Right cardiac atrium (tissue), 5 donors: ENCODE data around the gene JDP2. TPM values are rescaled to one million over a fixed set of nuclear protein-coding genes. Genes with fewer than 3 reads are reported as not detected.
A peak's percentile ranks its signal among the peaks of the same experiment; 100 is the strongest.

Experiments used
- ATAC-seq, 2 donors: fragments of 200-7000 bp; cut with Tn5 transposase; one replicate each; pipeline versions ENCODE4 v1.8.0 to v1.9.1; 2020; ENCODE audit warnings: moderate library complexity in 2 of 2, mild to moderate bottlenecking in 1 of 2
- DNase-seq, 3 donors: peaks; one replicate each; pipeline ENCODE4 v3.0.0-alpha.2; 2020
- H3K27ac ChIP-seq: one replicate; pipeline ENCODE4 v1.5.1; 2013; ENCODE audit warnings: mild to moderate bottlenecking, low read length, control low read depth, moderate library complexity
- H3K27me3 ChIP-seq: one replicate; pipeline ENCODE4 v1.6.1; 2013; ENCODE audit not compliant: control insufficient read depth, insufficient read depth
- H3K4me1 ChIP-seq: one replicate; pipeline ENCODE4 v1.6.1; 2013; ENCODE audit warnings: low read length; ENCODE audit not compliant: control insufficient read depth, insufficient read depth
- H3K4me3 ChIP-seq: one replicate; pipeline ENCODE4 v1.5.1; 2013; ENCODE audit warnings: low read length, control low read depth
- H3K9me3 ChIP-seq: one replicate; pipeline ENCODE4 v1.6.1; 2013; ENCODE audit warnings: low read length; ENCODE audit not compliant: control insufficient read depth
- WGBS: extraction: QIAGEN DNeasy Blood & Tissue Kit; methylation state at CpG from one replicate; pipeline ENCODE4 v1.1.7; 2013; 5-methylcytosine and 5-hydroxymethylcytosine counted together
- intact Hi-C, 4 donors: fragments of 100-400 bp; cut with DNase I; formaldehyde crosslinking; loops; one replicate each; pipeline versions ENCODE4 v1.11.0 to v1.14.0; 2022 to 2023
- polyA plus RNA-seq: library from polyadenylated mRNA; stranded (reverse); fragments of 200-250 nt; gene quantifications from one replicate; pipeline ENCODE4 v1.2.3, GENCODE V29; 2013
- total RNA-seq, 4 donors: library from RNA; stranded (reverse); fragmentation: NEBNext Ultra II Directional; extraction: Animal tissue kit (Norgen Biotek cat#: 25700); gene quantifications; one replicate each; pipeline ENCODE4 v1.2.1, GENCODE V29; 2021
- donor health status: healthy with polysubstance abuse.
- donor health status: DM: no; HTN: yes; CAD: no.
- donor health status: DM: no; HTN: no; CAD: no.
- donor health status: DM: no; HTN: yes; CAD: no; lungs with severe emphysema.
- donor health status: DM: yes; HTN: yes; CAD: no.

Gene JDP2
- total and polyA plus RNA-seq, 5 donors: 28.3 to 42.2 (median 39.2) TPM

DNA sequence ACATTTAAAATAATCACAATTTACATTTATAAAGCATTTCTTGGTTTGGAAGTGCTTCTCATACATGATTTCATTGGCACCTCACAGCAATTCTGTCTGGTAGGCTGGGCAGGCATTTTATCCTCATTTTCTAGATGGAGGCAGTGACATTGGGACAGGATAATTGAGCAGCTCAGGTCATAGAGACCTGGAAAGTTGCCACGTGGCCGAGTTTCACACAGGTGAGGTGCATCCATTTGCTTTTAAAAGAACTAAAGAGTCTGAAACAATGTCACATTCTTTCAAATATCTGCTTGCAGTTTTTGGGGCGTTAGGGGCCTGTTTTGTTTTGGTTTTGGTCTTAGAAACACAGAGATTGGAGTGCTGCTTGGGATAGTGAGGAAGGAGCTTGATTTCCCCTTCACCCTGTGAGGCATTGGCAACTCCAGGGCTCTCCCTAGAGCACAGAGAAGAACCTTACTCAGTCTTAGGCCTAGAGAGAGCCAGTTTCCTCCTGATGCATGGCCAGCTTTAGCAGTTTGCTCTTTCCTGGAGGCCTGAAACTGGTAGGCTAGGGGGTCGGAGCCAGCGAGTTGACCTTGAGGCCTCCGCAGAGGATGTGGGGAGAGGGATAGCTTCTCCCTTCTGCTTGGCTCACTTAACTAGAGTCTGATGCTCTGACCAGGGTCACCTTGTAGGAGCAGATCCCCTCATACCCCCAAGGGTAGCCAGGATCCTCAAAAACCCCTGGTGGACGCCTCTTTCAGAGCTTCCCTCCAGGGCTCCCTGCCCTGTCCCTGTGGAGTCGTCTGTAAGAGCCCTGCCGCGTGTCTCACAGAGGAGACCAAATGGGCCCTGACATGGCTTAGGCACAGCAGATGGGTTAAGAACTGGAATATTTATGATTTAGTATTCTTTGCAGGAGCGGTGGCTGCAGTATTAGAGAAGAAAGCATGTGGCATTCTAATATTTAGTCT lies 34.9 kb upstream of the JDP2 start:
- Histone ChIP-seq H3K27ac (no peak overlapping the region), H3K4me3 (no peak overlapping the region), H3K27me3 (no peaks in the 10 kb centered on the region), H3K4me1 (no peaks in the 10 kb centered on the region), H3K9me3 (no peaks in the 10 kb centered on the region)
- no peak for DNase-seq
- WGBS: 84% methylated on average over 11 of the region's 11 CpGs
- intact Hi-C loops: no loop called here
- no peak for ATAC-seq

DNA sequence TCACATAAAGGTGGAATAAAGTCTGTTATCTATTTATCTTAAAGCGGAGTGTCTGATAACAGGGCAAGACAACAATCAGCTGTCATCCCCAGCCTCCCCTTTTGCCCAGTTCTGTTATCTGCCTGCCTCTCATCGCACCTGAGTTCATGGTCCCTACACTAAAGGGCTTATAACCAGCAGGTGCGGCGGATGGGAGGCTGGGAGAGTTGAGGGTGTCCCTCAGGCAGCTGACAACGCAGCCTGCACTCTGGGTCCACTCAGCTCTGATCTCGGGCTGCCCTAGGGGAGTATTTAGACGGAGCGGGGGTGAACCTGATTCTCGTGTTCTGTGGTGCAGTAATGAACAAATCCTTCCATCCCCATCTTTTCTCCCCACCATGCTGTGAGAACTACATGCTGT lies 34.0 kb upstream of the JDP2 start:
- intact Hi-C loops: no loop called here
- WGBS: 91% methylated on average over 9 of the region's 9 CpGs
- H3K9me3 ChIP-seq: no peaks in the 10 kb centered on the region
- no peak overlapping the region for H3K27ac ChIP-seq
- ATAC-seq (no peak), DNase-seq (no peak)
- H3K27me3 ChIP-seq: no peaks in the 10 kb centered on the region
- no peaks in the 10 kb centered on the region for H3K4me1 ChIP-seq
- no peak overlapping the region for H3K4me3 ChIP-seq

DNA sequence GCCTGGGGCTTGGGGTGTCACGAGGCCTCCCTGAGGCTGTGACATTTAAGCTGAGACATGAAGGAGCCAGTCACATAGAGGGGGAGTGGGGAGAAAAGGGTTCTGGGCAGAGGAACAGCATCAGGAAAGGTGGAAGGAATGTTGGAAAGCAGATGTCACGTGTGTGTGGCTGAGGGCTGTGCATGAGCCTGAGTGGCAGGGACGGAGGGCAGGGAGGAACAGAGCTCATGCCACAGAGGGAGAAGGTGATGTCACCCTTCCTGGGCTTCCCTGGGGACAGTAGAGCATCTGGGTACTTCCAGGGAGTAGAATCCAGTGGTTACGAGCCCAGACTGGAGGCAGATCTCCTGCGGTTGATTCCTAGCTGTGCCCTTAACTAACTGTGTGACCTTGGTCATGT lies 32.0 kb upstream of the JDP2 start:
- peaks cover 8% of the 10 kb centered on the region for H3K4me1 ChIP-seq
- DNase-seq (no peak), ATAC-seq (no peak)
- intact Hi-C loops: no loop called here
- H3K9me3 ChIP-seq: no peaks in the 10 kb centered on the region
- H3K27ac ChIP-seq: no peak overlapping the region
- no peaks in the 10 kb centered on the region for H3K27me3 ChIP-seq
- 79% methylated on average over 5 of the region's 5 CpGs for WGBS
- H3K4me3 ChIP-seq: no peak overlapping the region

DNA sequence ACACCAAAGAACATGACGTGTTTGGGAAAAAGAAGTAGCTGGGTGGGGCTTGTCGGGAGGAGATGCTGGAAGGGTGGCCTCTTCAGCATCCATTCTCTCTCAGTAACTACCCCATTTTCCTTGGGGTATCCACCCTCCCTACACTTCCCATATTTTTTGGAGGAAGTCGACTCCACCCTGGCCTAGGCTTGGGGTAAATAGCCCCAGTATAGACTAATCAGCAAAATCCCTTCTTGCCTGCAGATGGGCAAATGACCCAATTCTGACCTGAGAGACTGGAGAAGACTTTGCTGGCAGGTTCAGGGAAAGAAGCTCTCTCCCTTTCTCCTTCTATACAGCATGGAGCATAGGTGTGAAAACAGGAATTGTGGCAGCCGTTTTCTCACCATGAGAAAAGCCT lies 28.5 kb upstream of the JDP2 start:
- peaks cover 12% of the 10 kb centered on the region for H3K4me1 ChIP-seq
- ATAC-seq (peak in 1 of 2 donors; percentile 4), DNase-seq (no peak)
- intact Hi-C loops: no loop called here
- no peak overlapping the region for H3K4me3 ChIP-seq
- no peaks in the 10 kb centered on the region for H3K27me3 ChIP-seq
- no peaks in the 10 kb centered on the region for H3K9me3 ChIP-seq
- 93% methylated on average over 4 of the region's 4 CpGs for WGBS
- H3K27ac ChIP-seq: peak overlapping the region; percentile 77

DNA sequence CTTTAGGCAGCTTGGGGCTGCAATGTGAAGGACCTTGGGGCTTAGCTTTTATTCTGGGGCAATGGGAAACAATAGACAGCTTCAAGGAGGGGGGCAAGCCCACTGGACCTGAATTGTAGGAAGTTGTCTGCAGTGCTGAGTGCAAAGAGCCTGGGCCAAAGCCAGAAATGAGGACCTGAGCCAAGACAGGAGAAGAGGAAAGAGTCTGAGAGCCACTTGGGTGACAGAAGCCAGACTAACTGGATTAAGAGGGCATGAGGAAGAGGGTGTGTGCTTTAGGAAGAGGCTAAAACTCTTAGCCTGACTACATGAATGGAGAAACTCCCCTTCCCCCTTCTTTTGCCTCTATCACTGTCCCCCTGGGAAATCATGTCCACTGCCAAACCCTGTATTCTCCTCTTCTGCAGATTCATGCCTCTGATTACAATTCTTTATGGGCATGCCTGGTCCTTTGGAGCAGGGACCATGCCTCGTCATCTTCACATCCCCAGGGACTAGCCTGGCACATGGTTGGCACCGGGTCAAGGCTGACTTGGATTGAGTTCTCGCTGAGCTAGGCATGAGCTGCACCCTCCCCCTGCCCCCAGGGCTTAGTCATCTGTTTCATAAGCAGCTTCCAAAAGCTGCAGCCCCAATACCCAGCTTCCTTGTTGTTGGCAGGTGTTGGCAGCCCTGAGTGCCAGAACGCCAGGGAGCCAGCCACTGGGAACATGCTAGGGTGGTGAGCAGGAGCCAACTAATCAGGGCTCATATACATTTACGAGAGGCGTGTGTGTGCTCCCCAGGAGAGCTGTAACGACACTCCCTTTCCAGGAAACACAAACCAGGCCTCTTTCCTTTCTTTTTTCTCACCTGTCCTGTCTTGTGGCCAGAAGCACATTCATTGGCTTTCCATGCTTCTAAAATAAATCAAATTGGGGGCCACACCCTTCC lies 27.7 kb upstream of the JDP2 start:
- DNase-seq: peak; percentile 90 to 94 (median 93)
- H3K27ac ChIP-seq: peak overlapping the region; percentile 77
- WGBS: 15% methylated on average over 7 of the region's 7 CpGs
- peaks cover 12% of the 10 kb centered on the region for H3K4me1 ChIP-seq
- H3K27me3 ChIP-seq: no peaks in the 10 kb centered on the region
- intact Hi-C loops: no loop called here
- no peaks in the 10 kb centered on the region for H3K9me3 ChIP-seq
- ATAC-seq: peak; percentile 86 to 90
- no peak overlapping the region for H3K4me3 ChIP-seq

DNA sequence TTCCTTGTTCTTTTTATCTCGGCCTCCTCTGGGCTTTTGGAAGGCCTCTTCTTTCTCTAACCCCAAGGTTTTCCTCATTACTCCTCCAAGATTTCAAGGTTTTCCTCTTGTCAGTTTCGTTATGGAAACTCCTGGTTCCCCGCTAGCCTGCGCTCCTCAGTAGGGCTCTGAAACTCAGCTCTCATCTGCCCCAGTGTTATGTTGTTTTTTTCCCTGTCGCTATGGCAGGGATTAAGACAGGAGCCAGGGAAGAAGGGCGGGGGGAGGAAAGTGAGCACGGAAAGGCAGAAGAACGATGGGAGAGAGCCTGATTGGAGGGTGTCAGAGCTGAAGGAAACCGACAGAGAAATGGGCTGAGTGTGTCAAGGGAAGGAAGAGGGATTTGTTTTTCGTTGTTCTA lies 26.5 kb upstream of the JDP2 start:
- DNase-seq (peak; percentile 72 to 83 (median 77)), ATAC-seq (peak; percentile 86 to 91)
- Histone ChIP-seq H3K9me3 (no peaks in the 10 kb centered on the region), H3K27ac (peak overlapping the region; percentile 5), H3K4me1 (peaks cover 12% of the 10 kb centered on the region), H3K4me3 (no peak overlapping the region), H3K27me3 (no peaks in the 10 kb centered on the region)
- intact Hi-C loops: no loop called here
- WGBS: 26% methylated on average over 10 of the region's 10 CpGs

DNA sequence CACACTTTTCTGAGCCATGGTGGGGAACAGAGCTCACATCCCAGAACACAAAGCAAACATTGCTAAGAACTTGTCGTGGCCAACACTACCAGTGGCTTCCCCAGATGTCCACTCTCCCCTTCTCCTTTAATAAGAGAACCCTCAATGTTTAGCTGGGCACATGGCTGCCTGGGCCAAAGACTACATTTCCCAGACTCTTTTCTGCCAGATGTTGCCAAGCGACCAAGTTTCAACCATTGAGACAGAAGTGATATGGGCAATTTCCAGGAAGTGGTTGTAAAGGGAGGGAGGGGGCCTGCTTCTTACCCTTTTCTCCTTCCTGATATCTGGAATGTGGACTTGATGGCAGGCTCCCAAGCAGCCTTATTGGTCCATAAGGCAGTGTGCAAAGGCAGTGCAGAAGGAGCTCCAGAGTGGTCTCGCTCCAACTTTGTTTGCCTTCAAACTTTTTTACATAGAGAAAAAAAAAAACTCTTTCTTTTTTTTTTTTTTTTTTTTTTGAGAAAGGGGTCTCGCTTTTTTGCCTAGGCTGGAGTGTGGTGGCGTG lies 24.9 kb upstream of the JDP2 start:
- intact Hi-C loops: no loop called here
- DNase-seq (no peak), ATAC-seq (no peak)
- H3K9me3 ChIP-seq: no peaks in the 10 kb centered on the region
- H3K4me3 ChIP-seq: no peak overlapping the region
- peaks cover 12% of the 10 kb centered on the region for H3K4me1 ChIP-seq
- no peak overlapping the region for H3K27ac ChIP-seq
- no peaks in the 10 kb centered on the region for H3K27me3 ChIP-seq
- WGBS: 97% methylated on average over 5 of the region's 5 CpGs

DNA sequence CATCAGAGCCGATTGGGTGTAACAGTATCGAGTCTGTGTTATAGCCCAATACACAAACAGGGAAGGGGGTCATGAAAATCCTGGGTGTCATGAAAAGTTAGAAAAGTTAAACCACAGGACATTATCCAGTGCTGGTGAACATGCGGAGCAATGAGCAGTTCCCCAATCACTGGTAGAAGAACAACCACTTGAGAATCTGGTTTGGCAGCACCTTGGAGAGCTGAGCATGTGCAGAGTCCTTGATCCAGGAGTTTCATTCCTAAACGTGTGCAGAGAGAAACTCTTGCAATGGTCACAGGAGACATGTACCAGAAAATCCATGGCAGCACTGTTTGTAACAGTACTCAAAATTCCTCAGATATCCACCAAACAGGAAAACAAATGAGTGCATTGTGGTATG lies 23.0 kb upstream of the JDP2 start:
- DNase-seq (no peak), ATAC-seq (no peak)
- 83% methylated on average over 4 of the region's 4 CpGs for WGBS
- Histone ChIP-seq H3K27ac (no peak overlapping the region), H3K4me1 (peaks cover 12% of the 10 kb centered on the region), H3K9me3 (no peaks in the 10 kb centered on the region), H3K4me3 (no peak overlapping the region), H3K27me3 (no peaks in the 10 kb centered on the region)
- intact Hi-C loops: no loop called here

DNA sequence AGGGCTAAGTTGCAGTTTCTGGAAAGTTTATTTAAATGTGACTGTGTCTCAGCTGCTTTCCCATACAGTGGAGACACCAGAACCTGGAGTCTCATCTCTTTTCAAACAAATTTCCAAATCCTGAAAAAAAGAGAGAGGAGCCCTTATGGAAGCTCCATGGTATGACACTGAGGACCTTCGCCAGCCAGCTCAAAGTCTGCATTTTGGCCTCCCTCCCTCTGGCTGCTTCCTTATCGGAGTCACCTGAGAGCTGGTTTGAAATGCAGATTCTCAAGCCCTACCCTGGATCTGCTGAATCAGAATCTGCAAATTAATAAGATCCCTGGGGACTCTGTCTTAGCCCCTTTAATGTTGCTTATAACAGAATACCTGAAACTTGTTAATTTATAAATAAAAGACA lies 21.7 kb upstream of the JDP2 start:
- 94% methylated on average over 2 of the region's 2 CpGs for WGBS
- Histone ChIP-seq H3K27ac (no peak overlapping the region), H3K4me3 (no peak overlapping the region), H3K9me3 (no peaks in the 10 kb centered on the region), H3K4me1 (peaks cover 4% of the 10 kb centered on the region), H3K27me3 (no peaks in the 10 kb centered on the region)
- ATAC-seq (no peak), DNase-seq (no peak)
- intact Hi-C loops: no loop called here

DNA sequence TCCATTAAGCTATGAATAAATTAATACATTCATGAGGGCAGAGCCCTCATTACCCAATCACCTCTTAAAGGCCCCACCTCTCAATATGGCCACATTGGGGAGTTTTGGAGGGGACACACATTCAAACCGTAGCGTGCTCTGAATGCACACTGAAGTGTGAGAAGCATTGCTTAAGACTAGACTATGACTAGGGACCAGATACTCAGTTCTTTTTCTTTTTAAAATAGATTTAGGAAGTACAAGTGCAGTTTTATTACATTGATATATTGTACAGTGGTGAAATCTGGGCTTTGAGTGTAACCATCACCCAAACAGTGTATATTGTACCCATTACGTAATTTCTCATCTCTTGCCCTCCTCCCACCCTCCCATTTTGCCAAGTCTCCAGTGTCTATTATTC lies 21.0 kb upstream of the JDP2 start:
- Histone ChIP-seq H3K27me3 (no peaks in the 10 kb centered on the region), H3K4me3 (no peak overlapping the region), H3K9me3 (no peaks in the 10 kb centered on the region), H3K27ac (no peak overlapping the region), H3K4me1 (peaks cover 2% of the 10 kb centered on the region)
- DNase-seq (no peak), ATAC-seq (no peak)
- 85% methylated on average over 3 of the region's 3 CpGs for WGBS
- intact Hi-C loops: no loop called here
